NCI-H69 (cell line): ENCODE measurements around the gene DLGAP1.
"Not testable (repeated sequence)": the region's sequence is repeated elsewhere in the genome, so short reads cannot be mapped to it uniquely, and the experiment has no call there.

ENCODE experiments used
- DNase-seq: peaks from one replicate; lab custom pipeline; 2025; lab: John Stamatoyannopoulos, UW

Gene DLGAP1

DNA sequence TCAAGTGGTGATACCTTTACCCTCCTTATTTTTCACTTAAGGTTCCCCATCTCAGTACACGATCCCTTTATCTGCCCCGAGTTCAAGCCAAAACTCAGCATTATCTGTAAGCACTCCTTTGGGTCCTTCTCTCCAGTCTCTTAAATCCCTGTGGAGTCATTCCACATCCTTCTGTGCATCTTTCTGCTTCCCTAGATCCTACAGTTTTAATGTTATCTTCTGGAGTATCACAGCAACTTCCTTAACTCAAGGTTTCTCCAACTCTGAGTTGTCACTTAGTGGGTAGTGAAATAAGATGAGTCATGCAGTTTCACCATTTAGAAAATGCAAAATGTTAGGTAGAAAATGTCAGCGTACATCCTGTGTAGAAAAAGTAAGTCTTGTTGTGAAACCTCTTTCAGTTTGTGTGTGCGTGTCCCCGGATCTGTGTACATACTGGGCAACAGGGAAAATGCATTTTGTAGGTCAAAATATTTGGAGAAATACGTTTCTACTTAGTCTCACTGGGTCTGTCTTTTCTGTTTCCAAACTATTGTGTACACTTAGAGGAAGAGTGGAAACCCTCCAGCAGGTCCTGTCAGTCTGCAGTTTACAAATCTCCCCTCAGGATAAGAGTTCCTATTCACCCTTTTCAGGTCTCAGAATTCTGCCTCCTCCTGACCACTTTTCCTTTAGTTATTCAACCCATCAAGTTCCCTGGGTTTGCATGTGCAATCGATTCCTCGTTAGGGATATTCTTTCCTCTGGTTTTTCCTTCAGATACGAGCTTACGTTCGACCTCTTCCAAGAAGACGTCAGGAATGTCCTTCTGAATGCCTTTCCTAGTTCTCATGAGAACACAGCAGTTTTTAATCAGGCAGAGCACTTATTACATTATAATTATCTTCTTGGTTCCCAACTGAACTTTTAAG lies 850.4 kb downstream of the DLGAP1 start:
- DNase-seq: peak; percentile 26

DNA sequence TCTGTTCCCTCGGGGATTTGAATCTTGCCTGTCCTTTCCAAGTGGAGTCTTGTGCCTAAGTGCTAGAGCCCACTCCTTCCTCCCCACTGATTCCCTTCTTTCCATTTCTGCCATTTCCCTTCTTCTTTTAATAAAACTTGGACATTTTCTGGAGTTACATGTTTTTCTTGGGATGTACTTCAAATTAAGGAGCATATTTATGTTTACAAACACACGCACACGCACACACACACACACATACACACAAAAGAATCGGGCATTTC lies 850.9 kb downstream of the DLGAP1 start:
- no peak for DNase-seq

DNA sequence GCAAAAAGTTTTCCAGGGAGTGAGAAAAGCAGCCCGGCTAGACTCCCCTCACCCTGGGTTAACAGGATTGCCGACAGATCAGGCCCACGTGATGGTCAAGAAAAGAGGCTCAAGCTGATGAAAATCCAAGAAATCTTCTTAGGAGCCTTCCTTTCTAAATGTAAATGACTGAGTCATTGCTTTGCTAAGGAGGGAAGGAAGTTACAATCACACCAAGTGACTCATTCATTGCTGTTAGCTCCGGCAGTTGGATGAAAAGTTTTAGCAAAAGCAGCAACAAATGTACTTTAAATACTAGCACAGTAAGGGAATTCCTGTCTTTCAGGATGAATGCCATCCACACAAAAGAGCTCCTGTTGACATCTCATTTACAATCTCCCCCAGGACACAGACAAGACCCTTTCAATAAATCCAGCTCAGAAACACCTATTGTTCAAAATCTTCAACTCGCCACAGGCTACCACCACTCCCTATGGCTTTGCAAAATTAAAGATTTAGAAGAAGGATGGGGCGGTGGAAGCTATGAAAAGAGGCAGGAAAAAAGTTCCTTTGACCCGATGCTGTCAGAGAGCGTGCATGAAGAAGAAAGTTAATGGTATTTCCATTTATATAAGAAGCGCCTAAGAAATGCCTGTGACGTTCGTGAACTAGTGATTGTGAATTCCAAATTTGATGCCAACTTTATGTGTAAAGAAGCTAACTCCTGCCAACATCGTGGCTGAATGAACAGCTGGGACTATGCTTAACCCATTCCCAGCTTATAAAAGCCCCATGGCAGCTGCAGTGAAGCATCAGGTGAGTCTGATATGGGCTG lies 851.5 kb downstream of the DLGAP1 start:
- peak; percentile 86 for DNase-seq

DNA sequence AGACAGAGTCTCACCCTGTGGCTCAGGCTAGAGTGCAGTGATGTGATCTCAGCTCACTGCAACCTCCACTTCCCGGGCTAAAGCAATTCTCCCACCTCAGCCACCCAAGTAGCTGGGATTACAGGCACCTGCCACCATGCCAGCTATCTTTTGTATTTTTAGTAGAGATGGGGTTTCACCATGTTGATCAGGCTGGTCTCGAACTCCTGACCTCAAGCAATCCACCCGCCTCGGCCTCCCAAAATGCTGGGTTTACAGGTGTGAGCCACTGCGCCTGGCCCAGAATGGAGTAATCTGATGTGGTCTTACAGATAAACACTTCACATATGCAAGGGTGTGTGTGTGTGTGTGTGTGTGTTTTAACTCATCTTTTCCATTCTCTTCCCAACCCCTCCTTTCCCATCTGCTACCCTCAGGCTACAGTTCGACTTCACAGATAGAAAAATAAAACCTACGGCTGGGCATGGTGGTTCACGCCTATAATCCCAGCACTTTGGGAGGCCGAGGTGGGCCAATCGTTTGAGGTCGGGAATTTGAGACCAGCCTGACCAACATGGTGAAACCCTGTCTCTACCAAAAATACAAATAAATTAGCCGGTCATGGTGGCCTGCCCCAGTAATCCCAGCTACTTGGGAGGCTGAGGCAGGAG lies 853.9 kb downstream of the DLGAP1 start:
- DNase-seq: not testable (repeated sequence)

DNA sequence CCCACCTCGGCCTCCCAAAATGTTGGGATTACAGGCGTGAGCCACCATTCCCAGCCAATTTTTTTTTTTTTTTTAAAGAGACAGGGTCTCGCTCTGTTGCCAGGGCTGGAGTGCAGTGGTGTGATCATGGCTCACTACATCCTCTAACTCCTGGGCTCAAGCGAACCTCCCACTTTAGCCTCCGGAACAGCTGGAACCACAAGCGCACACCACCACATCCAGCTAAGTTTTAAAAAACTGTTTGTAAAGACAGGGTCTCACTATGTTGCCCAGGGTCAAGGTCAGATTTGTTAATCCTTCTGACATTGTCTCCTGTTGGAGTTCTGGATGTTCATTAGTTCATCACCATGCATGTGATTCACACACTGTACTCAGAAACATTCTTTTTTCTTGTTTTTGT lies 855.2 kb downstream of the DLGAP1 start:
- DNase-seq: no peak

DNA sequence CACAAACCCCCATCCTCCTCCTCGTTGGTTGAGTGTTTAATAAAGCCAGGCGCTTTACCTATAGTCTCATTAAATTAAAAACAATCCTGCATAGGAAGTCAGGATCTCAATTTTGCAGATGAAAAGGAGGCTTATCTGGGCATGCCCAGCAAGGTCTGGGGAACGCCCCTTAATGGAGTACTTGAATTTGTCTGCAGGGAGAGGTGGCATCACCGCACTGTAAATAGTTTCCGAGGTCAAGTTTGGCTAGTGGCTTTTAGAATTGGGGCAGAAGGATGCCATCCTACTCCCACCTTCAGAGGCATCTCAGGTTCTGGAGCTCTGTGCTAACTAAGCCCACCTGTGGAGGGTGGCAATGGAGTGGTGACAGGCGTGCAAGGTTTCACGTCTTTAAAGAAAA lies 855.9 kb downstream of the DLGAP1 start:
- DNase-seq: no peak

DNA sequence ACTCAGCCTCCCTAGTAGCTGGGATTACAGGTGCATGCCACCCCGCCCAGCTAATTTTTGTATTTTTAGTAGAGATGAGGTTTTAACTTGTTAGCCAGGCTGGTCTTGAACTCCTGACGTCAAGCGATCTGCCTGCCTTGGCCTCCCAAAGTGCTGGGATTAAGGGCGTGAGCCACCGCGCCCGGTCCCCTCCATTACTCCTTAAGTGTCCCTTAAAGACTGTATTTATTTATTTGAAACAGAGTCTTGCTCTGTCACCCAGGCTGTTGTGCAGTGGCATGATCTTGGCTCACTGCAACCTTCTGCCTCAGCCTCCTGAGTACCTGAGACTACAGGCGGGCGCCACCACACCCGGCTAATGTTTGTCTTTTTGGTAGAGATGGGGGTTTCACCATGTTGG lies 856.5 kb downstream of the DLGAP1 start:
- no peak for DNase-seq

DNA sequence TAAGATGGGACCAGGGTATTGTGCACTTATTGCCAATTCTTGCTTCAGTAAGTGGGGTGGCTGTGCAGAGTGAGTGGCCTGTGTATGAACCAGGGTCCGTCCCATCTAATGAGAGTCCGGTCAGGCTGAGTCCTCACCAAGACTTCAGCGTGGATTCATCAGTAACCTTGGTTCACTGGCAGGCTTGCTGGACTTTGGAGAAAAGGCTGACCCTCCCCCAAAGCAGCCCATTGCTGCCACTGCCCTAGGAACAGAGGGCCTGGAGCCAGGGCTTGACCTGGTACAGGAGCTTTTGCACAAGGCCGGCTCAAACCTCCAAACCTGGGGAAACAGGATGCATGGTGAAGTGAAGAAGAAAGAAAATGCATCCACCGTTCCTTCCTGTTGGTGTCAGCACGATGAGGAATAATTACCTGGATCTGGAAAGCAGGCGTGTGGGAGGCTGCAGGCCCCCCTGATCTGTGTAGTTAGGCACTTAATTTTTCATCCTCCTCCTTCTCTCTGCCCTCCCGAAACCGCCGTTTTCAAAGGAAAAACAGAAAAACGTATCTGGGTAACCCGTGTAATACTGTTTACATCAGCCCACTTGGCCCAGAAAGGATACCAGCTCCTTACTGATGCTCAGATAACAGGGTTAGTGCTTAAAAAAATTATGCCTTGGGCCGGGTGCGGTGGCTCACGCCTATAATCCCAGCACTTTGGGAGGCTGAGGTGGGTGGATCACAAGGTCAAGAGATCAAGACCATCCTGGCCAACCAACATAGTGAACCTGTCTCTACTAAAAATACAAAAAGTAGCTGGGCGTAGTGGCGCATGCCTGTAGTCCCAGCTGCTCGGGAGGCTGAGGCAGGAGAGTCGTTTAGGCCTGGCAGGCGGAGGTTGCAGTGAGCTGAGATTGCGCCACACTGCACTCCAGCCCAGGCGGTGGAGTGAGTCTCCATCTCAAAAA lies 857.4 kb downstream of the DLGAP1 start:
- no peak for DNase-seq

DNA sequence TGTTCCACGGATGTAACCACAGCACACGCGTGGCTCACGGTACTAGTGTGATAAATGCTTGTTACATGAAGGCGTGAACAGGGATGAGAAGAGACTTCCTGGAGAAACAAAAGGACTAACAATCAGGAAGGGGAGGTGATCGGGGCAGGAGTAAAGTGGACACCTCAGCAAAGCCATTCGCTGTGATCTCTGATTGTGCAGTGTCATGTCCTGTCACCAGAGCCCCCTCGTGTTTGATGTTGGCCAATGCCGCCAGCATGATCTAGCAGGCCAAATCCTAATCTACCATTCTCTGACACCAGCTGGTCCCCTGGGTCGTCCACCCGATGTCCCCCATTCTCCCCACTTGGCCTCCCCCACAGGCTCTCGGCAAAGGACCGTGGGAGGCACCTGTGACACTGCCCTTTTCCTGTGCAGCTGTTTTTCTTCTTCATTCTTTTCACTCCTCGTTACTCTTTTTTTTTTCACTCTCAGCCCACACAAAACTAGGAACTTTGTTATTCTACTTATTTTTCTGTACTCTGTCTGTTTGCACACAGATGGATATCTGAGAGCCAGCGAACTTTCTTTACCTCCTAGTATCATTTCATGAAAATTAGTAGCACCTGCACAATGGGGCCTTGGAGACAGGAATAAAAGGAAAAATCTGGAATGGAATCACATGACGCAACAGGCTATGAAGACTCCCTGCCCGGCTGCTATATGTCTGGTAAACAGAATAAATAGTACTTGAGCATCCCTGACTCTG lies 858.3 kb downstream of the DLGAP1 start:
- DNase-seq: peak; percentile 29

DNA sequence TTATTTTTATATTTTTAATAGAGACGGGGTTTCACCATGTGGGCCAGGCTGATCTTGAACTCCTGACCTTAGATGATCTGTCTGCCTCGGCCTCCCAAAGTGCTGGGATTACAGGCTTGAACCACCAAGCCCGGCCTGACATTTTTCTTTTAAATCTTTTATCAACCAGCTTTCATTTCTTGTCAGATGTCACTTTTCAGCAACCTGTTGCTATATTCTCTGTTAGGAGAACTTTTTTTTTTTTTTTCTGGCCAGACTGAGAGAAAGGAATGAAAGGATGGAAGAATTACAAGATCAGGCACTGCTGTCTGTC lies 858.8 kb downstream of the DLGAP1 start:
- DNase-seq: no peak

DNA sequence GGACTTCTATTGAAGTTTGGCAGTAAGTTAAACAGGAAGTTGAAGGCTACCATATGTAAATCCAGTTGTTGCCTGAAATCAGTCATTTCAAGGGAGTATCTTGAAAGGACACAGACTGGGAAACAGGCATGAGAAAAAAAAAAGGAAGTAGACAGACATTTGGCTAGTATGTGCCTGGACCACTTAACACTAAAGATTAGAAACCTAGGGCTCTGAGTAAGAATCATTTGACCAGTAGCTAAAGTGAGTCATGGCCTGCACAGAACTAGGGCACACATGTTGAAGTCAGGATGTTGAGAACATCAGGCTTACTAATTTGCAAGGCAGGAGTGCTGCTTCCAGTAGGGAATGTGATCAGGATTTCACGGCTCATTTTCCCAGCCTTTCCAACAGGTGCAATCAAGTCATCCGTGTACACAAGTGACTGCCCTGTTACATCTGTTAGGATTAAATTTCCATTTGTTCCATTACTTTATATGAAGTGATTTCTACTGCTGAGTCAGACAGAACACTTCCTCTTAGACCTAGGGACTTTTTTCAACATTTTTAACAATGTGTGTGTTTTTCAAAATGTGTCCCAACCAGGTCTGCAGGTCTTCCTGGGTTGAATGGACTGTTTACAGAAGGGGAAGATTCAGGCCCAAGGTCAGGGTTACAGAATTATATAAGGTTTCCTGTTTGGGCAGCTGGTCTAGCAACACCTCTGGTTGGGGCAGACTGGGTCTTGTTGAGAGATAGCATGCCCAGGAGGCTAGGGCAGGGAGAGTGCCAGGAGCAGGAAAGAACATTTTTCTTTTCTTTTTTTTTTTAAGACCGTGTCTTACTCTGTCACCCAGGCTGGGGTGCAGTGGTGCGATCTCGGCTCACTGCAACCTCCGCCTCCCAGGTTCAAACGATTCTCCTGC lies 859.5 kb downstream of the DLGAP1 start:
- DNase-seq: peak; percentile 86

DNA sequence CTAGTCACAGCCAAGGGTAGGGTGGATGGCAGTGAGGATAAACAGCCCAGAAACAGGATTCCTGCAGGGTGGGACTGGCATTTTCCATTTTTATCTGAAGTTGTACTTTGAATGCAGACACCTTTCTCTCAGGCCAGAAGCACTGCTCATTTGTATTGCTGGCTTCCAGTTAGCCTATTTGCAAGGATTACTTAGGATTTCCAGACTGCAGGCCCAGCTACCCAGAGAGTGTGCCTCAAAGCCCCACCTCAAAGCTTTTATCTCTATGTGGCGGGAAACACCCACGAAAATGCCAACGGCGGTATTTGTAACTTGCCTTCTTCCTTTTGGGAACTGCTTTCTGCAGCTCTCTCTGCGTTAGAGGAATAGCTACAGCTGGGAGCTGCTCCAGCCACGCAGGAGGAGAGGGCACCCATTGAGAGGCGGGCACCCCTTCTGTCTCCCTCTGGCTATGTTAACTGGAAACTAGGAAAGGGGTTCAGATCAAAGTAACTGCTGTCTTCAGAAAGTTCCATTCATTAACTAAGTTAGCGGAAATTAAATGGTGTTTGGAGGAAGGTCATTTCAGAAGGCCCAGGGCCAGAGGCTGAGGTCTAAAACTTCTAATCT lies 860.2 kb downstream of the DLGAP1 start:
- DNase-seq: peak; percentile 41

DNA sequence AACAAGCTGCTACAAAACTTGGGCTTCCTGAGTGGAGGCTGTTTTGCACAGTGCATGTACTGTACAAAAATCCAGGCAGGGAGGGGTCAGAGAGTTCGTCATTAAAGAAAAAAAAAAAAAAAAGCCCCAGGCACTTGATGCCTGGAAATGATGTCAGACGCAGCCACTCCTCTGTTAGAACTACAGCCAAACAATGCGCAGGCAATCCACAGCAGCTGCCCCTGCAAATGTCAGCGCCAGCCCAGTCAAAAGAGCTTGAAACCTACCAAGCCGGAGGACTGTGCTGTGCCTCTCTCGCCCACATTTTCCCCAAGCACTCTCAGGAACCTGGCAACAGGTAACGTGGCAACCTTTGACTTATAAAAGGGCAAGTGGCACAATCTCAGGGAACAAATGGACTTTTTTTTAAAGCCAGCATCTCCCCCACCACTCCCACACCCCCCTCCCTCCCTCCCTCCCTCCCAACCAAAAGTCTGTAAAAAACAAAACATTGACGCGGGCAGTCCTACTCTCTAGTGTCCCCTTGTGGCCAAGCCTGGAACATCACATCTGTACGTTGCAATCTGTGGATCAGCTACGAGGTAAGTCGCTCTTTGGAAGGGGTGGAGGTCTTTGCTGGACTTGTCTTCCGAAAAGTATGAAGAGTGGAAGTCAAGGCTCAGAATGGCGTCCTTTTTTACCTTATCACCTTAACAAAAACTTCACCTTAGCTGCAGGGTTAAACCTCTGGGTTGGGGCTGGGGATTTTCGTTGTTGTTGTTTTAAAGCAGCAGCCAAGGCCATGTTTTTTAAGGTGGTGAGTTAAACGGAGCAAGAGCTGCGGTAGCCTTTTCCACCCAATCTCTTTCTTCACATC lies 861.0 kb downstream of the DLGAP1 start:
- DNase-seq: peak; percentile 98

DNA sequence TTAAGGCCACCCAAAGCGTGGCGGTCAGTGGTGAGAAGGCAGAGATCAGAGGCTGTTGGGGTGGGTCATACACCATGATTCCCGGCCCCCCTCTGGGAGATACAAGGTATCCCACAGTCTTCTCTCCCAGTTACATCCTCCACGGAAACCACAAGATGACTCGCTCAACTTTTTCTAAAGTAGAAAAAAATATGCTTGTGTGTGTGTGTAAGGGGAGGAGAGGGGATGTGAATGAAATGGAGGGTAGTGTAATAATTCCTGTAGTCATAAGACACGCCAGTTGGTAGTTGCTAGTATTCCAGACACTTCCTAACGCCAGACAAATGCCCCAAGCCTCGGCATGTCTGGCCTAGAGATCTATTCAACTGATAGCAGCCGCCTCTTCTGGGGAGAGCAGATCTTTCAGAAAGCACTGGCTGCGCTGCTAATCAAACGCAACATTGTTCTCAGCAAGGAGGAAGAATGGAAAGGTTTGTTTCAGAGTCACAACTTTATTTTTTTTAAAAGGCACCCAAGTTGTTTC lies 861.7 kb downstream of the DLGAP1 start:
- peak; percentile 91 for DNase-seq

DNA sequence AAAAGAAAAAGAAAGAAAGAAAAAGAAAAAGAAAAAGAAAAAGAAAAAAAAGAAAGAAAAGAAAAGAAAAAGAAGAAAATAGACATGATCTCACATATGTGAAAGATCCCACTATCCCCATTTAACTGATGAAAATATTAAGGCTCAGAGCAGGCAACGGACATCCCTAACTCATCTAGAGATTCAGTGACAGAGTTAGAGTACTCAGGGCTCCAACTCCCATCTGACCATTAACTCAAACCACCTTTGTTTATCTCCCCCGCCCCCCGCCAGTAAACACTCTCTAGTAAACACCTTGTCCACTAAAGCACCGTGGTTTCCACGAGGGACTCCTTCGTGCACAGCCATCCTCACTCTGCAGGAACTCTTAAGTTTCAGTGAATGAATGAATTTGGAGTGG lies 862.2 kb downstream of the DLGAP1 start:
- no peak for DNase-seq

DNA sequence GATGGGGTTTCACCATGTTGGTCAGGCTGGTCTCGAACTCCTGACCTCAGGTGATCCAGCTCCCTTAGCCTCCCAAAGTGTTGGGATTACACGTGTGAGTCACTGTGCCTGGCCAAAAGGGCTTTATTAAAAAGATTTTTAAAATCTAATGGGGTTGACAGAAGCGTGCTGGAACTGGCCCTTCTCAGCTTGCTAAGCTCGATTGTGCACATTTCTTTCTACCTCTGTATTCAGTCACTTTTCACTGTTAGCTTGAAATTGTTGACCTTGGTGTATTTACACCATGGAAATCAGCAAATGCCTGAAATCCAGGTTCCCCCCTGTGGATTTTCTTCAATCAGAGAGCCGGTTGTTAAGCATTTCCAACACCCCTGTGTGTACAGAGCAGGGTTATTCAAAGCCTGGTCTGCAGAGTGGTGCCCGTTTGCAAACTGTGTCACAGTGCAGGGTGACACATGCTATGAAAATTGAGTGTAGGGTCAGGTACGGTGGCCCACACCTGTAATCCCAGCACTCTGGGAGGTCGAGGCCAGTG lies 864.9 kb downstream of the DLGAP1 start:
- no peak for DNase-seq

DNA sequence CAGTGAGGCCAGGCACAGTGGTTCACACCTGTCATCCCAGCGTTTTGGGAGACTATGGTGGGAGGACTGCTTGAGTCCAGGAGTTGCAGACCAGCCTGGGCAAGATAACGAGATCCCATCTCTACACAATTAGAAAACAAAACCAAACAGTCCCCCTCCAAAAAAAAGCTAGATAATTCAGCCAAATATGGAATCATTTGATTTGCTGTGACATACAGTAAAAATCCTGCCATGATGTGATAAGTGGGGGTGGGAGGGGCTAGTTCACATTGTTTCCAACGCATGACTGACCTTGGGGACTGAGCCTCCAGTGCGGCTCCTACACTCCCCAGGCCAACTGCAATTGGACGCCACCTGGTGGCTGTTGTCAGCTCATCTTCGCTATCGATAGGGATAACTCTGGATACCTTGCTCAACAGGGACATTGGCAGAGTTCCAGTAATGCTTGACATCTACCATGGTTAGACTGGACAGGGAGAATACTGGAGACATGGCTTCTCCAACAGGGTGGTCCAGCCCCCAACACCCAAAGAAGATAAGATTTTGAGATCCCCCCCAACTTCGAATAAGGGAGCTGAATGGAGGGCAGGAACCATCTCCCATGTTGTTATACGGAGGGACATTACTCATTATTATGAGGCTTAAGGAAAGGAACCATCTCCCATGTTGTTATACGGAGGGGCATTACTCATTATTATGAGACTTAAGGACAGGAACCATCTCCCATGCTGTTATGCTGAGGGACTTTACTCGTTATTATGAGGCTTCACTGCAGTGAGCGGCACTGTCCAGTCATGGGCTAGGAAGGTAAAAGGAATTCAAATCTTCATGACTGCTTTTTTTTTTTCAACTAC lies 869.2 kb downstream of the DLGAP1 start:
- peak; percentile 96 for DNase-seq
